HG03045 (cell line): ENCODE results near the gene LHFPL6.

Experiments
- ATAC-seq: cut with Tn5 transposase; IDR thresholded peaks from one replicate; pipeline ENCODE4 v1.9.1; 2021; ENCODE audit warnings: mild to moderate bottlenecking, moderate library complexity; ENCODE audit not compliant: unreplicated experiment

The LHFPL6 gene

DNA sequence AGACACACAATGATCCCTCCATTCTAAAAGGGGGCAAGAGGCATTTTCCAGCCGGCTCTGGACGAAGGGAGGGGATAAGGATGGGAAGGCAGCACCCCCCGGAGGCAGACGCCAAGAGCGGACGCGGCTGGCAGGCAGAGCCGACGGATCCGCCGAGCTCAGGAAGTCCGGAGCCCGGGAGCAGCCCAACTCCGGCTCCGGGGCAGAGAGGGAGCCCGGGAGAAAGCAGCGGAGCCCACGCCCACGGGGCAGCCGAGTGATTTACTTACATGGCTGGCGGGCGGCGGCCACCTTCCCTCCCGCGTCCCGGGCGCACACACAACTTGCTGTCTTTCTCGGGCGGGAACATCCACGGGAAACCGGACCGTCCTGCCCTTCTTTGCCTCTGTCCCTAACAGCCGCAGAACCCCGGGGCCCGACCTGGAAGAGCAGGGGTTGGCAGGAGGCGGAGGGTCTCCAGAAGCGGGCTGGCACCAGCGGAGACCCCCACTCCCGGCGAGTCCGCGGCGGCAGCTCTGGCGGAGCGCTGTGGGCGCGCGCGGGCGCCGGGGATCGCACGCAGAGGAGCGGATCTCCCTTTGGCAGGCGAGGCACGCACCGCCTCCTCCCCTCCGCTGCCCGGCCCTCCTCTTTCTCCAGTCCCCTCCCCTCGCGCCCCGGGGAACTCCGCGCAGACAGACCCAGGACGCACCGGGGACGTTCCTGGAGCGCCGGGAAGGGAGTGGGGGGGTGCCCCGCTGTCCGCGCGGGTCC, at the start of gene LHFPL6:
Gene LHFPL6 (minus strand): TSS at position 580 of the 753 bp plus-strand sequence.
- peak; percentile 97 for ATAC-seq

DNA sequence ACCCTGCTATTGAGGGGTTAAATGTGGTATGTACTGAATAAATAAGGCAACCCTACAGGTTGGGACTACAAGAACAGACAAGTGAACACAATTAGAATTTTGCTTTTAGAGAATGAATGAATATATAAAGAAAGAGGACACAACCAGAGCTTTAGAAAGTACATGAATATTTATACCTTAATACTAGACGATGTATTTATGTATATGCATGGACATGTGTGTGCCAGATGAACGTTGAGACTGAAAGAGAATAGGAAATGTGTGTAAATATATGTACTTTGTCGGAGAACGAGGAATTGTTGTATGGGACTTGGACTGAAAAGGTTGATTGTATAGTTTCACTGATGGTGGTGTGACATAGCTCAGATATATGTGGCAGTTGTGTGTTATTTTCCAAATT, 43.1 kb upstream of the LHFPL6 start:
- no peak for ATAC-seq

DNA sequence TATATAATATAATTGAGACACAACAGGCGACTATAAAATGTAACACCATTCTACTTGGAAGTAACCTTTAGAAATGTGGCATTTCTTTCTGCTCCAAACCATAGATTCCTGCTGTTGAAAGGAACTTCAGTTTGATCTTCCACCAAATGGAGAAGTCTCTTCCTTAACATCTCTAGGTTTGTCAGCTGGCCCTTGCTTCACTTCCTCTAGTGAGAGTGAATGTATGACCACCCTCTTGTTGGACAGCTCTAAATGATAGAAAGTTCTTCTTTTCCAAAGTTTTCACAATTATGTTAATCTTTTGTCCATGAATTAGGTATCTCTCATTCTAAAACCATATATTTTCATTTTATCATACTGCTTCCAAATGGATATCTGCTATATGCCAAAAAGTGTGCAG, 38.7 kb upstream of the LHFPL6 start:
- ATAC-seq: no peak

DNA sequence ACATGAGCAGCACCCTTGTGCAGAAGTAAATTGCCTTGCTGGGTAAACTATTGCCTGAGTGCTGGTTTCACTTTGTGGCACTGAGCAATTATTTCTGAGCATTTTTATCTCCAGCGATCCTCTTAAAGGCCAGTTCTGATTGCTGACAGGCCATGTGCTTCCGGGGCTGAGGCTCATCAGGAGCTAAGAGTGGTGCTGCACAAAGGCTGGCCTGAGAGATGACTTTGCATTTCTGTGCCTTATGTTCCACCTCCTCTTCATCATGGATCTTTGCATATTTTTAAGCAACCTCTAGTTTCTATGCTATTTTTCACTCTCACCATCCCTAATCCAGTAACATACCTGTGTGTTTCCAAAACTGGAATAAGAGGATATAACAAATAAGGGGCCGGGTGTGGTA, 34.9 kb upstream of the LHFPL6 start:
- no peak for ATAC-seq

DNA sequence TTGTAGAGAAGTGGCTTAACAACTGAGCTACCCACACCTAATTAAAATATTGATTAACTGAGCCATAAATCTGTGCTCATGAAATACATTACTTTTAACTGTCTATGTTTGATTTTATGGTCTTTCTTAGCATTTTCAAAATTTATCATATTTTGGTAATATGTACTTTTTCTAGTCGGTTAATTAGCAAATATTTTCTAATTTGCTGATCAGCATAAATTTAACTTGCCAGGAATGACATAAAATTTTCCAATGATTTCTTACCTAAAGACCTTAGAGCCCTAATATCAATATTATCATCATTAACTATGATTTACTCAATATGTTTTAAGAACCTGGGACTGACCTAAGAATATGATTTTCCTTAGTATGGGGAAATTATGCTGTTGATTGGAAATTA, 32.6 kb upstream of the LHFPL6 start:
- ATAC-seq: no peak

DNA sequence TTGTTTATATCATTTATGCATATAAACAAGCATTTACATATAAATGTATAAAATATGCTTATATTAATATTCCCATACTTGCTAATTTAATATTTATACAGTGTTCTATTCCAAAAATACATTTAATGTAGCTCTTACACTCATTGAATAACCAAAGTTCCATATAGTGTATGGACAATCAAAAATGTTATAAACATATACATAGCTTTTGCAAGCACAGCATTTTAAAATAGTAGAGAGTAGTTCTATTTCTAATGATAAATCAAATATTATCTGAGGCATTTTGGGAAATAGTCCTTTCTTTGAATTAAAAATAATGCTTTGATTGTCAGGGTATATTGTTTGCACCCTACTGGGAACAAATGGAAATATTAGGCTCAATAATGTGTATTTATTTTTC, 30.0 kb upstream of the LHFPL6 start:
- no peak for ATAC-seq

DNA sequence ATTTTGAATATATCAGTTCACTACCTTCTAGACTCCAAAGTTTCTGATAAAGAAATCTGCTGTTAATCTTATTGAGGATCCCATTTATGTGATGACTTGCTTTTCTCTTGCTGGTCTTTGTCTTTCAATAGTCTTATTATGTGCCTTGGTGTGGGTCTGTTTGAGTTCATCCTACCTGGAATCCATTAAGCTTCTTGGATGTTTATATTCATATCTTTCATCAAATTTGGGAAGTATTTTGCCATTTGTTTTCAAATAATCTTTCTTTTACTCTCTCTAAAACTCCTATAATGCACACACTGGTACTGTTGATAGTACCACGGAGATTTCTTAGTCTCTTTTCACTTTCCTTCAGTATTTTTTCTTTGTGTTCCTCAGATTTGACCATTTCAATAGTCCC, 28.3 kb upstream of the LHFPL6 start:
- no peak for ATAC-seq

DNA sequence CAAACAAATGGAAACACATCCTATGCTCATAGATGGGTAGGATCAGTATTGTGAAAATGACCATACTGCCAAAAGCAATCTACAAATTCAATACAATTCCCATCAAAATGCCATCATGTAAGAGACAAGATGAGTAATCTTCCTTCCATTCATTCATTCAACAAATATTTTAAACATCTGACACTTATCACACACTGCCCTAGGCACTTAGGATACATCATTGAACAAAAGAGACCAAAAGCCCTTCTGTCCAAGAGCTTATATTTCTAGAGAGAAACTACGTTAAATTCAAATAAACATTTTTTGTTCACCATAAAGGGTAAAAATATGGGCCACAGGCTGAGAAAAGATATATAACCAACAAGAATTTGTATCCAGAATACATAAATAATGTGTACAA, 20.5 kb upstream of the LHFPL6 start:
- no peak for ATAC-seq

DNA sequence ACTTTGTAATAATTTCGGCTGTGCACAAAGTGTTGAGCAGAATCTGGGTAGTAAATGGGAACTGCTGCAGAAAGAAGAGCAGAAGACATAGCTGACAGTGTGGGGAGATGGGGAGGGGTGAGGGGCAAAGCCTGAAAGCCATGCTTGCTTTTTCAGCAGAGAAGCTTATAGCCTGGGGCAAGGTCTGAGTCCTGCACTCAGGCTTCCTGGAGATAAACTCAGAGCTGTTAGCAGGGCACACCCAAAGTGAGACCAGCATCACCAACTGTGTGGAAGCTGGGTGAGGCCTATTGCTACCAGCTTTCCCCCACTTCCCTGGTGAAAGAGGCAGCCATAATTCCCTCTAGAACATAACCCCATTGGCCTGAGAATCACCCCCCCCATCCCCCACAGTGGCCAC, 15.6 kb upstream of the LHFPL6 start:
- ATAC-seq: no peak

DNA sequence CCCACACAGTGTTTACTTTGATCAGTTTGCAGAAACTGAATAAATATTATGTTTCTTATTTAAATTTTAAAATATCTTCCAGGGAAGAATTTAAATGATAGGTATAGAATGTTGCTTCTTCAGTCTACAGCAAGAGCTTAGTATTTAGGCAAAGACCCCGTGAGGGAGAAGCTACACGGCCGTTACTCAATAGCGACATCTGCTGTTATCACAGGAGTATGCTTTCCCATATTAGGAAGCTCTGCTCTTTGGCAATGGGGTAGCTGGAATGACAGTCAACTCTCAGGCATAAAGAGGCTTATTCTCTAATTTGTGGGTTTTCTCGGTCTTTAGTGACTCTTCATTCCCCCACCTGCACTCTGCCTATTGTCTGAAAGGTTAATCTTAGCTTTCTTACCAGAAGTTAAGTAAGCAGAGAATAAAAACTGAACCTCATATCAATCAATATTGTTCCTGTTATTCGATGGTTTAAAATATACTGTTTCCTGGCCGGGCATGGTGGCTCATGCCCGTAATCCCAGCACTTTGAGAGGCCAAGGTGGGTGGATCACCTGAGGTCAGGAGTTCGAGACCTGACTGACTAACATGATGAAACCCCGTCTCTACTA, 13.2 kb upstream of the LHFPL6 start:
- peak; percentile 68 for ATAC-seq

DNA sequence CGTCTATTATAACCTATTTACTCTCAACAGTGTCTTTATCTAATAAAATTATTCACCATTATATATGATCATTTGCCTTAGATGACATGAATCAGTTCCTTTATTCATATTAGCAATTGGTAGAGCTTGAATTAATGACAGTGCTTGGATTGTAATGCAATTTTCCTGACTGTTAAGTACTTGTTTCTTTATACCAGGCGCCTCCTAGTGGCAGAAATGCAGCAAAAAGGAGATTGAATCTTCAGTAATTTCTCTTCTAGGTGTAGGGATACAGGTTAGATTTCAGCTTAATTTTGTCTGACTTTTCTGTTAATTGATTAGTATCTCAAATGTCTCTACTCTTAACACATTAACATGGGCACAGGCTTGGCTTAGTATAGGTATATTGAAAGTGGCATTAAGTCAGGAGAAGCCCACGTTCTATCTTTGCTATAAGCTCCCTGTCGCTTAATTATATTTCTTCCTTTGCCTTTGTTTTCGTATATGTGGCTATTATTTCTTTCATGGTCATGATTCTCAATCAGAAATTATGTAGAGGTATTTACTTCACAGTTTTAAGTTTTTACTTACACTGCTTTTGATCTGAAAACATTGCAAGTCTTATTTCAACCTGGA, 9.1 kb upstream of the LHFPL6 start:
- no peak for ATAC-seq

DNA sequence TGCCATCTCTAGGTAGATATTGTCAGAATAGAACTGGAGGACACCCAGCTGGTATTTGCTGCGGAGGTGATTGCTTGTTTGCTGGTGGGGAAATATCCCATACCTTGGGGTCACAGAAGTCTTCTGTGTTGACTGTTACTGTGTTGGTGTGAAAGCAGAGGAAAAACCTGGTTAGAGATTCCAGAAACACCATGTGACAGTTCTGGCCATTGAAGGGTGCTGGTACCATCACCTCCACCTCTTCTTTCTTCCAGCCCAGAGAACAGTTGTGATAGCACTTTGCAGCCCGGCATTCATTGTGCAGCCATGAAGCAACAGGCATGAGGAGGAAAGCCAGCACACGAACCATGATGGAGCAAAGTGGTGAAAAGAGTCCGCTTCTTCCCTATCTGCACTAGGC, 4.9 kb upstream of the LHFPL6 start:
- no peak for ATAC-seq

DNA sequence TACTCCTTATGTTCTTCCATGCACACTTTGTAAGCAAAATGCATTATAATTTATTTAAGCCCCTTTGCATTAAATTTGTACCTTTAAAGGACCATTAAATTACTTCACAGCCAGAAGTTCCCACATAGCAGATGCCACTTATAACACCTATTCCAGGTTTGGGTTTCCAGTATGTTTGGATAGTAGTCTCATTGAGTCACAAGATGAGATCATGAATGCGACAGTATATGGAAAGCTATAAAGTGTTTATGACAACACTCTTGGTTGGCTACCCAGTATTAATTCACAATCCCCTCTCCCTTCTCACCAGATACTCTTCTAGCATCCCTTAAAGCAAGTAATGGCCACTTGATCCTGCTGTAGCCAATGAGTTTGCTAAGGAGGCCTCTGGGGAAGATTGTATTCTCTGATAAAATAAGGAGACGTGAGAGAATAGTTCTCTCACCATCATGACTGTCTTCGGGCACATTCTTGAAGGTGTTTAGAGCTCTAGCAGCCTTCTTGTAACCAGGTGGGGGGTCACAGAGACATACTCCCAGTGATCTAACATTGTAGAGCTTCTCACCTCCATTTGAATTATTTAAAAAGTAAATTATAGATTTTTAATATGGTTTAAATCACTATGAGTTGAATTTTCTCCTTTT, 2.8 kb upstream of the LHFPL6 start:
- no peak for ATAC-seq

DNA sequence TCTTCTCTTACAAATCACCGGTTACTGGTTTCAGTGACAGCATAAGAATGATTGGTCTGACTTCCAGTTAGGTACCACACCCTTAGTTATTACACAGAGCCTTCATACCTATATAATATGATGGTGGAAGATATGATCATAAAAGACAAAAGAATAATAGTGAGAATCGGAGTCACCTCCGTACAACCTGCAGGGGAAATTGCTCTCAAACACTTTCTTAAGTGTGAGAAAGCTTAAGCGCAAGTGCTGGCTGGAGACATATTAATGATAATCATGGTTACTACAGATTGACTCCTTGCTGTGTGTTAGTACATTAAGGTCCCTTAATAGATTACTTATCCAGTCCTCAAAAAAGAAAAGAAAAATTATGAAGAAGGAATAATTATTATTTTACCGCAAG, 1.8 kb upstream of the LHFPL6 start:
- no peak for ATAC-seq

DNA sequence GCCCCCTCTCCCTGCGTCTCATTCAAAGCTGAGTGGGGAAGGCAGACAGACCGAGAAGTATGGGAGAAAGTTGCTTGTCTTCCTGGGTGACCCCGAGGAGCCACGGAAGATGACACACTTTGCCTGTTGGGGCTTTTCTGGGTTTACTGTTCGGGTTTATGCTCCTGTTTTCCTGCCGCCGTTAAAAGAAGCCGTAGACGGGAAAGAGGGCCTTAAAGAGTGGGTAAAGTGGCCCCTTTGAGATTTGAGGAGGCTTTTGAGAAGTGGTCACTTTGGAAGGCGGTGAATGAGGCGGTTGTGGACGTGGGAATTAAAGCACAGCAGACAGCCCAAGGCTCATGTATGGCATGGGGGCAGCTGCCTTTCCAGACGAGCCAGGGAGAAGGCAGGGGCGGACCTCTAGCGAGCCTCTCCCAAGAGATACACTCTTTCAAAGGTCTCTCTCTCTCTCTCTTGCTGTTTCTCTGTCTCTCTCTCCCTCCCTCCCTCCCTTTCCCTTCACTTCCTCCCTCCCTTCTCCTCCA, 493 bp upstream of the LHFPL6 start:
- ATAC-seq: peak; percentile 34

DNA sequence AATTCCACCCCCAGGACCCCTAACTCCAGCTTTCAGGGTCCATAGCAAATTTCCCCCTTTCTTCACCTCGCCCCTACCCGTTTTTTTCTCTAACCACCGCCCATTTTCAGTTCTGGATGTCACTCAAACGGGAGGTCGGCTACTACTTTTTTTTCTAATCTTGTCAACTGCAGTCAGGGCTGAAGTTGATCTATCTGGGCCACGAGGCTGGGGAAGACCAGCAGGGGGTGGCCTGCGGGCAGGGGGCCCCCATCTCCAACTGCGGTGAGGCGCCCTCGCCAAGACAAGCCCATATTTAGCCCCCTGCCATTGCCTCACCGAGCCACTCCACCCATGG, 748 bp downstream of the LHFPL6 start:
- ATAC-seq: peak; percentile 23

DNA sequence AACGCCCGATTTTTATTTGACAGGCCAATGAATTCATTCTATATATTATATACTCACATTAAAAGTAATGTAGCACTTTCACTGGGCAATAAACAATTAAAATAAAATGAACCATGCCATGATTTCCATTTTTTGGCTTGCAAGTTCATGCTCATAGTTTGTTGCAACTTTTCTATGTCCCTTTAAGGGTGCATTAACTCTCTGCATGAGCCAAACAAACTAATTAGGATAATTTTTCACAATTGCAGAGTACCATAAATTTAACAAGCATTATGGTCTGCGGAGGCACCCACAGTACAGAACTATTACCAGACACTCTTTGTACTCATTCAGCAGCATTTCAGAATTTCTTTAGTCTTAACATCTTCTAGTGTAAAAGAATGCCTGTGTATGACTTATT, 1.4 kb downstream of the LHFPL6 start:
- no peak for ATAC-seq

DNA sequence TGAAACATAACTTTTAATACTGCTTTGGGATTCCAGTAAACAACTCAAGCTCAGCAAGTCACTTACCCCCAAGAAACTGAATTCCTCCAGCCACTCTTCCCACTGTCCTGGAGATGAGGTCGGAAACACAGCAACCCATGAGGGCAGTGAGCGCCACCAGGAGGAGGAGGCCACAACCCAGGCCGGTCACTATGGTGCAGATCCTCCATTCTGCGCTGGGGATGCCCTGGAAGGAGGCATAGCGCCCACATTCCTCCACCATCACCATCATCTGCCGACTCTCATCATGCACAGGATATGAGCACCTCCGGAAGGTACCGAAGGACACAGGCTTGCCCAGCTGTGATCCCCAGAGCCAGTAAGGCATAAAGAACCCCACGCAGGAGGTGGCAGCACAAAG, 2.2 kb downstream of the LHFPL6 start:
- ATAC-seq: no peak

DNA sequence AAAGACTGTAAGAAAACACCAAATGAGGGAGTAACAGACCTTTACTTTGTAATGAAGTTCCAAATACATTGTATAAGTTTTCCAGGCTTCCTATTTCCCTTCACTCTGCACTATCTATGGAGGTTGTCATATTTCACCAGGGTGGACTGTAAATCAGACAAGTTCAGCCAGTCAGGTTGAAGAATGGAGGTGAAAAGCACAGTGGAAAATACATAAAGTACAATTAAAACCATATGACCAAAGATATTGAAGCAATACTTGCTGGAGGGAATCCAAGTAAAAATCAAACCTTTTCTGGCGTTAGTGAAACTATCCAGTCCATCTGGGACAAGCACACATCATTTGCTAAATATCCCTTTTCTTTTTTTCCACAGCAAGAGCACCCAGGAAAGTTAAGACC, 3.2 kb downstream of the LHFPL6 start:
- no peak for ATAC-seq

DNA sequence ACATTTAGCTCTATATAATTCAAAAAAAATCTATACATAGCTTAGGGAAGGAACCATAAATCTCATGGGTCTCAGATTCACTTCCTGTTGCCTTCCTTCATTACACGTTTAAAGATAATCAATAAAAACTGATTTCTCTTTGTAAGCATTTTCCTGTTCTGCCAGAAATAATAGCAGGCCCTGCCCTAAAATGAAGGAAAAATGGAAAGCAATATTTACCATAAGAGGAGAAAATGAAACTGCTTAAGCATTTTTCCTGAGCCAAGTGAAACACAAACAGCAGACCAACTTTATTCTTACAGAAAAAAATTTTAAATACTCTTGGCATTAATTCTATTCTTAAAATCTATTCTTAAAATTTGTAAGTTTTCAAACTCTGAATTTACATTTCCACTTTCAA, 4.0 kb downstream of the LHFPL6 start:
- no peak for ATAC-seq

DNA sequence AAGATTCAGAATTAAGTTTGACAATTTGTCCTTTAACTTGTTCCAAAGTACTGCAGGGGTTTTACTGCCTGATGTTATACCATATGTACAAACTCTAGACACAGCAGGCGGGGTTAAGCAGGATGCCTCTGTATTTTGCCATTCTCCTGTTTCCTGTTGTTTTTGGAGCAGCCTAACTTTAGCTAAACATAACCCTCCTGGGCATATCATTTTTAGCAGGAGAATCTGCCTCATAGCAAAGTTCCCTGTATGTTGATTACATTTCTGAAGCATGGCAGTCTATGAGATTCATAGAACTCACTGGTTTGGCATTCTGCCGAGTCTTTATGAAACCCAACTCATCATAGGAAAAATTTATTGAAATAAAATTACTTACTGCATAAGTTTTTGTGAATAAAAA, 5.2 kb downstream of the LHFPL6 start:
- no peak for ATAC-seq

DNA sequence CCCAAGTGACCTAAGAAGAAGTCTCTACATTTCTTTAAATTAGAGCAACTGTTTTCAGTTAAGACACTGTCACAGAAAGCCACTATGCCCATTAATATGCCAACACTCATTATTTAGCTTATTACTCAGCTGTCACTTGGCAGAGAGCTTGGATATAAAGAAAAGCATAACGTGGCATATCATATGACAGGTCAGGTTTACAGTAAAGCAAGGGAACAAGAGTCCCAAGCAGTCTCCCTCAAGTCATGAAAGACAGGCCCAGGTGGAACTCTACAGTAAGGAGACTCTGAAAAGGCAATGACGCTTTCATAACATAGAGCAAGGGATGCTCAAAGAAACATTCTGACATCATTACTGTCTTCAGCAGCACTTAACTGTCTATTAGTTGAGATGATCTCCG, 6.3 kb downstream of the LHFPL6 start:
- no peak for ATAC-seq
